PC-3 (cell line): ENCODE data around the gene PLXNA2. TPM values are rescaled to one million over a fixed set of nuclear protein-coding genes. Genes with fewer than 3 reads are reported as not detected.

Experiments
- ATAC-seq: fragments of 200-7000 bp; cut with Tn5 transposase; 2 replicates; pipeline ENCODE4 v1.9.1; 2020; ENCODE audit warnings: mild to moderate bottlenecking, moderate library complexity
- BruUV-seq: library from RNA; stranded (reverse); fragments of 400-500 nt; replicated peaks from 2 replicates; lab custom pipeline; 2021; lab: Mats Ljungman, UMichigan
- CTCF ChIA-PET: fragments of 300-600 bp; sonication (Branson Sonifier 250); formaldehyde crosslinking; loops from one replicate; lab custom pipeline; 2022; ENCODE audit warnings: antibody characterized with exemption; lab: Charles Lee
- POLR2A ChIA-PET: fragments of 300-600 bp; sonication (Branson Sonifier 250); formaldehyde crosslinking; loops from one replicate; lab custom pipeline; 2022; ENCODE audit warnings: antibody characterized with exemption; ENCODE audit not compliant: unreplicated experiment; lab: Charles Lee
- DNase-seq: peaks from one replicate; pipeline ENCODE4 v3.0.0-alpha.2; 2015
- H2AFZ ChIP-seq: fragments of 300-600 bp; sonication (generic); 2 replicates; pipeline ENCODE4 v1.6.0; 2016; ENCODE audit warnings: antibody characterized with exemption, low read length
- H3F3A ChIP-seq: fragments of 300-600 bp; sonication (generic); one replicate; pipeline ENCODE4 v1.6.0; 2017; ENCODE audit warnings: antibody characterized with exemption, low read length, control low read depth, mild to moderate bottlenecking; ENCODE audit not compliant: unreplicated experiment
- H3K27ac ChIP-seq: fragments of 300-600 bp; sonication (generic); 2 replicates; pipeline ENCODE4 v1.5.1; 2016; ENCODE audit warnings: mild to moderate bottlenecking, low read length
- H3K27me3 ChIP-seq: fragments of 300-600 bp; sonication (generic); 2 replicates; pipeline ENCODE4 v1.6.1; 2016; ENCODE audit warnings: low read length, mixed read lengths
- H3K36me3 ChIP-seq: fragments of 300-600 bp; sonication (generic); 2 replicates; pipeline ENCODE4 v1.6.1; 2016; ENCODE audit warnings: low read depth, mixed run types, low read length, mixed read lengths
- H3K4me1 ChIP-seq: fragments of 300-600 bp; sonication (generic); 2 replicates; pipeline ENCODE4 v1.5.1; 2016; ENCODE audit warnings: low read length; ENCODE audit not compliant: insufficient read depth
- H3K4me2 ChIP-seq: fragments of 300-600 bp; sonication (generic); 2 replicates; pipeline ENCODE4 v1.6.0; 2016; ENCODE audit warnings: low read length
- H3K4me3 ChIP-seq: fragments of 300-600 bp; sonication (generic); 2 replicates; pipeline ENCODE4 v1.5.1; 2016; ENCODE audit warnings: mild to moderate bottlenecking, low read length, mixed read lengths
- H3K79me2 ChIP-seq: fragments of 300-600 bp; sonication (generic); 2 replicates; pipeline ENCODE4 v1.6.1; 2017; ENCODE audit warnings: low read length, mixed read lengths
- H3K9ac ChIP-seq: fragments of 300-600 bp; sonication (generic); 2 replicates; pipeline ENCODE4 v1.6.0; 2016; ENCODE audit warnings: mild to moderate bottlenecking, low read length
- H3K9me2 ChIP-seq: fragments of 300-600 bp; sonication (generic); replicated peaks from 2 replicates; pipeline ENCODE4 v1.6.1; 2016; ENCODE audit warnings: mixed run types, low read length, mixed read lengths
- H3K9me3 ChIP-seq: fragments of 300-600 bp; sonication (generic); 2 replicates; pipeline ENCODE4 v1.6.1; 2016; ENCODE audit warnings: low read length, mixed read lengths
- H4K20me1 ChIP-seq: fragments of 300-600 bp; sonication (generic); 2 replicates; pipeline ENCODE4 v1.6.1; 2016; ENCODE audit warnings: low read length, mixed read lengths
- CTCF ChIP-seq: fragments of 300-600 bp; sonication (generic); conservative IDR thresholded peaks from 2 replicates; pipeline ENCODE4 v1.5.1; 2017; ENCODE audit warnings: antibody characterized with exemption, low read depth, mild to moderate bottlenecking, low read length
- EZH2 ChIP-seq: fragments of 300-600 bp; sonication (generic); IDR thresholded peaks from one replicate; pipeline ENCODE4 v1.6.1; 2017; ENCODE audit warnings: antibody characterized with exemption, mild to moderate bottlenecking, low read length; ENCODE audit not compliant: unreplicated experiment
- EZH2phosphoT487 ChIP-seq: fragments of 300-600 bp; sonication (generic); IDR thresholded peaks from 2 replicates; pipeline ENCODE4 v1.6.1; 2018; ENCODE audit warnings: mild to moderate bottlenecking, antibody characterized with exemption, low read length, borderline replicate concordance
- intact Hi-C: fragments of 100-400 bp; cut with micrococcal nuclease; formaldehyde crosslinking; loops from 2 replicates; pipeline ENCODE4 v1.9.0; 2023
- total RNA-seq: library from RNA; depleted of rRNA; stranded (reverse); fragments of >200 nt; gene quantifications from 2 replicates; pipeline ENCODE4 v1.2.3, GENCODE V29; 2014

PLXNA2 gene
- total RNA-seq, 1 experiment from 2014 or later, result 16.2 TPM

- Histone ChIP-seq H3K27me3 (no peaks in the 10 kb centered on the region), H3K9me2 (no peaks in the 10 kb centered on the region), H3K4me1 (peaks cover 50% of the 10 kb centered on the region), H2AFZ (no peak overlapping the region), H3K79me2 (peaks cover 13% of the 10 kb centered on the region), H3F3A (no peaks in the 10 kb centered on the region), H4K20me1 (no peaks in the 10 kb centered on the region), H3K4me3 (no peak overlapping the region), H3K9ac (0 out of 2 replicates have a peak overlapping the region, but pooled peaks have one; percentile 5), H3K4me2 (peak overlapping the region; percentile 72), H3K27ac (peak overlapping the region; percentile 89), H3K9me3 (no peaks in the 10 kb centered on the region), H3K36me3 (peaks cover 4% of the 10 kb centered on the region; the same call in 1 of the 2 replicates)
- ATAC-seq (no peak), DNase-seq (no peak)
- no TSS peak for BruUV-seq
- POLR2A ChIA-PET, result interaction anchor here (0.6 kb wide), 2 partner anchors 1184 to 1671 kb away, joined by 5 to 6 read pairs; no protein-coding TSS in a partner anchor
- intact Hi-C loops, result no loop called here
- no peak for TF ChIP-seq EZH2phosphoT487
- no peak for TF ChIP-seq CTCF
- TF ChIP-seq EZH2, result no peak
- CTCF ChIA-PET, result interaction anchor here (0.8 to 1.0 kb wide), 2 partner anchors 89 to 199 kb away, joined by 3 to 8 read pairs; no protein-coding TSS in a partner anchor
These were observed 22.9 kb downstream of the PLXNA2 start for GRCh38 chr1:208221291-208221622.

GRCh38 chr1:208219659-208220282, 24.4 kb downstream of the PLXNA2 start:
- Histone ChIP-seq H3K36me3 (peaks cover 4% of the 10 kb centered on the region; the same call in 1 of the 2 replicates), H3K27ac (peak overlapping the region; percentile 89), H3K4me1 (peaks cover 55% of the 10 kb centered on the region), H3K9me2 (no peaks in the 10 kb centered on the region), H3K4me2 (peak overlapping the region; percentile 72), H3K9ac (peak overlapping the region; percentile 44), H3K4me3 (peak overlapping the region; percentile 48), H3K9me3 (no peaks in the 10 kb centered on the region), H2AFZ (peak overlapping the region; percentile 73), H3F3A (no peaks in the 10 kb centered on the region), H3K79me2 (peaks cover 13% of the 10 kb centered on the region), H3K27me3 (no peaks in the 10 kb centered on the region), H4K20me1 (no peaks in the 10 kb centered on the region)
- TSS peak; percentile 65 for BruUV-seq
- POLR2A ChIA-PET, result interaction anchor here (0.8 kb wide), 1 partner anchor 16 kb away, joined by 3 read pairs; no protein-coding TSS in a partner anchor
- no peak for TF ChIP-seq EZH2
- no peak for TF ChIP-seq EZH2phosphoT487
- no peak for TF ChIP-seq CTCF
- peak; percentile 92 for DNase-seq
- CTCF ChIA-PET, result interaction anchor here (0.6 to 1.1 kb wide), 3 partner anchors 16 to 80 kb away, joined by 3 to 7 read pairs (median 4); no protein-coding TSS in a partner anchor
- ATAC-seq, result peak; percentile 90
- intact Hi-C loops, result loop anchor here (1.0 kb wide), 2 partner anchors 16 to 35 kb away; no protein-coding TSS in a partner anchor
